Epithelial cell of prostate (primary cell): Measurements from ENCODE around the gene EPB41L2.

Source experiments
- DNase-seq: peaks from one replicate; pipeline ENCODE4 v3.0.0-alpha.2; 2011; ENCODE audit warnings: low read depth, low spot score
- H3K27ac ChIP-seq: fragments of 450-650 bp; 2 replicates; pipeline ENCODE4 v1.5.1; 2017; ENCODE audit warnings: mild to moderate bottlenecking

The EPB41L2 gene

DNA sequence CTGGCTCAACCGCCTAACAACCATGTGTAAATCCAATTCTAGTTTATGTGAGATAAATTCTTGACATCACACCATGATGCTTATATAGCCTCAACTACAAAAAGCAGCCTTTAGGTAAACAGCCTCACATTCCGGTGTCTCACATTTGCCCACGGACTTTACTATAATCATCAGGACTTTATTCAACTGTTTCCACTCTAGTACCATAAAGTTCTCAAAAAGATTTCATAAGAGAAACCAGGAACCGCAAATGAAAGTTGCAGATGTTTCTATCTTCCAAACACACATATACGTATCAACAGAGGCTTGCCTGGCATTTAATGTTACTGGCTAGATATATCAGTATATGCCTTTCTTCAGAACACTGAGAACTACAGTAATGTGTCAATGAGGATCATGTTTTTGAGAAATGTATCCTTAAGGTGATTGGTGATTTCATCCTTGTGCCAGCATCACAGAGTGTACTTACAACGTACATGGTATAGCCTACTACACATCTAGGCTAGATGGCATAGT is 80.0 kb downstream of the EPB41L2 start:
- DNase-seq, result no peak
- no peak overlapping the region for H3K27ac ChIP-seq

GRCh38 chr6:130982135-130982534 is 80.9 kb downstream of the EPB41L2 start:
- H3K27ac ChIP-seq, result no peak overlapping the region
- no peak for DNase-seq

DNA sequence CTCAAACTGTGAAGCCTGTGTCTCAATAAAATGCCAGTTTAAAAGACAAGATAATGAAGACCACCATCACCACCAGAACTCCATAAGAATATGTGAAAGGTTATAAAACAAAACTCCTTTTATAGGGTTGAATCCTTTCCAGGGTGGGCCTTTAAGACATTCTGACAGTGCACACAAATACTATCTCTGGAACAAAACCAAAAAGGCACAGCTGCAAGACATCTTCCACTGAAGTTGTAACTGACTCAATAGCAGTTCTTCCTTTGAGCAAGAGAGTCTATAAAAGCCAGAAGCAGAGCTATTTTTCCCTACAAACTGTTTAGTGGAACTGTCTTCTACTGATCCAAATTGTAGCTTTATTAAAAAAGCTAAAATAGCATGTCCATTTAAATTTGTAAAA is 81.6 kb downstream of the EPB41L2 start:
- H3K27ac ChIP-seq, result no peak overlapping the region
- no peak for DNase-seq

- H3K27ac ChIP-seq, result no peak overlapping the region
- no peak for DNase-seq
These were observed 82.6 kb downstream of the EPB41L2 start for GRCh38 chr6:130980310-130981032.

DNA sequence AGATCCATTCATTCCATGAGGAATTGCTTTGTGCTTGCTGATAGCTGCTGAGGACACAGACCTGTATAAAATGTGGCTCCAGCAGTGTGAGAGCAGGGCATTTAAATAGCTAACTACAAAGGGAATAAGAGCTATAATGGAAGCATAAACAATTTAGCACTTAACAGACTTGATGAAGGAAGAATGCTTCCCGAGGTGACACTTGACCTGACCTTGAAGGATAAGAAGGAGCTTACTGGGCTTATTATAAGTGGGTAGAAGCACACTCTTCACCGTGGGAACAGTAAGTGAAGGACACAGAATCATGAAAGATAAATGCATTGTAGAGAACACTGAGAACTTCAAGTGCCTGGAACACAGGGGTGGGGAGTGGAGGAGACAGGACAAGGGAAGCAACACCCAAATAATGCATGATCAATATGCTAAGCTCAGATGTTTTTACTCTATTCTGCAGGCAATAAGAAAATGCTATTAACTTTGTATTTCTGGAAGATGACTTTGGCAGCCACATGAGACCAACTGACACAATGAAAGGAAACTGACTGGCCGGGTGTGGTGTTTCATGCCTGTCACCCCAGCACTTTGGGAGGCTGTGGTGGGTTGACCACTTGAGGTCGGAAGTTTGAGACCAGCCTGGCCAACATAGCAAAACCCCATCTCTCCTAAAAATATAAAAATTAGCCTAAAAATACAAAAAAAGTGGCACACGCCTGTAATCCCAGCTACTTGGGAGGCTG is 84.2 kb downstream of the EPB41L2 start:
- no peak for DNase-seq
- no peak overlapping the region for H3K27ac ChIP-seq

- no peak for DNase-seq
- no peak overlapping the region for H3K27ac ChIP-seq
These were observed 84.9 kb downstream of the EPB41L2 start for GRCh38 chr6:130978180-130978579.

- DNase-seq, result no peak
- H3K27ac ChIP-seq, result no peak overlapping the region
These were observed 87.7 kb downstream of the EPB41L2 start for GRCh38 chr6:130975325-130975724.

GRCh38 chr6:130973521-130974277 is 89.3 kb downstream of the EPB41L2 start:
- no peak for DNase-seq
- H3K27ac ChIP-seq, result no peak overlapping the region

GRCh38 chr6:130971504-130971903 is 91.5 kb downstream of the EPB41L2 start:
- no peak overlapping the region for H3K27ac ChIP-seq

GRCh38 chr6:130970839-130971410 is 92.1 kb downstream of the EPB41L2 start:
- H3K27ac ChIP-seq, result no peak overlapping the region
- no peak for DNase-seq

More at GRCh38 chr6:130971504-130971903, 91.5 kb downstream of the EPB41L2 start:
- DNase-seq, result no peak

- no peak for DNase-seq
- H3K27ac ChIP-seq, result no peak overlapping the region
These were observed 93.1 kb downstream of the EPB41L2 start for GRCh38 chr6:130969791-130970491.

- no peak overlapping the region for H3K27ac ChIP-seq
- DNase-seq, result no peak
These were observed 93.9 kb downstream of the EPB41L2 start for GRCh38 chr6:130969166-130969565.

DNA sequence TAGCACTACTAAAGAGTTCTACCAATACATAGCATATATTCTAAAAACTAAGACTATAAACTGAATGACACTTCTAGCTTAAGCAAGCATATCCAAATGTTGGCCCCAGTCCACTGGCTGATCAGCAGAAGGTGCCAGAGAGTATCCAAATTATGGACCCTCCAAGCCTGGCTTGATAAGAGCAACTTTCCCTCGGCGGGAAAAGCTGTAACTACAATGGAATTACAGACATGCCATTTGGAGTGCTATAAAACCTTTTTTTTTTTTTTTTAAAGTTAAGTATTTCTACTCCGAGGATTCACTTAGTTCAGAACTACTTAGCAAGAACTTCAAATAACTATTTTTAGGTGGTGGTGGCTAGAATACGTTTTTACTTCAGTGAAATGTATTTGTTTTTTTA is 94.6 kb downstream of the EPB41L2 start:
- H3K27ac ChIP-seq, result no peak overlapping the region

DNA sequence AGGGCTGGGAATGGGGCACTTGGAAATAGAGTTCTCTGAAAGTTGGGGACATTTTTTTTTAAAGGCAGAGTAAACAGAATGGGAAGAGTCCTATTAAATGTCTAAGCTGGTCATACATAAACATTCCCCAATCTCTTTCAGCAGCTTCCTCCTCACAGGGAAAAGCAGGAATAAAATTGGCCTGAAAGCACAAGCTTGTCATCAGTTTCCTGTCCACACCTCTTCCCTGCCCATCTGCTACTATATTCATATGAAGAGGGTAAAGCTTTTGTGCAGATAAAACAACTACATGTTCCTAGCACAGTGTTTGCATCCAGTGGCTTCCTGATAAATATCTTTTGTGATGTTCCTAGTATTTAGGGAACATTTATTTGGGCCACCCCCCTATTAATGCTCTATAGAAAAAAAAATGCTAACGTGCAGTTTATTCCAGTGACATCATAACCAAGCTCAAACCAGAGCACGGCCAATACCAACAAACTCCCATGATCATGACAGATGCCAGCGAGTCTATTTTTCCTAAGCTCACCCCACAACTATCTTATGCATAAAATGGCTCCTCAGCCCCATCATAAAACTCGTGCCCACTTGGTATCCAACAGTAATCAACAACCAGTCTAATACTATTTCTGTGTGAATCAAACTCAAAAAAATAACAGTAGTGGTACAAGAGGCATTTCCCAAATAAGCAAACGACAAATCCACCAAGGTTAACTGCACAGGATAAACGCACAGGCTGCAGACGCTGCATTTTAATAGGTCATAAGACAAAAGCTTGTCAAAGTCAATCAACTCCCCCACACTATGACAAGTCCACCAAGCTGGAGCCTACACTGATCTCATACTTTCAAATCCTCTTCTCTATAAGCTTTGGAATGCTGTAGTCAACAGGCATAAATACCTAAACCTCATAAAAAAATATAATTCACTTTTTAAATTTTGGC is 95.3 kb downstream of the EPB41L2 start:
- no peak overlapping the region for H3K27ac ChIP-seq

More for the DNA sequence above, 94.6 kb downstream of the EPB41L2 start:
- no peak for DNase-seq

GRCh38 chr6:130966344-130966980 is 96.6 kb downstream of the EPB41L2 start:
- no peak overlapping the region for H3K27ac ChIP-seq
- no peak for DNase-seq

More for the DNA sequence above, 95.3 kb downstream of the EPB41L2 start:
- no peak for DNase-seq

- H3K27ac ChIP-seq, result no peak overlapping the region
- no peak for DNase-seq
These were observed 97.4 kb downstream of the EPB41L2 start for GRCh38 chr6:130965656-130966055.

DNA sequence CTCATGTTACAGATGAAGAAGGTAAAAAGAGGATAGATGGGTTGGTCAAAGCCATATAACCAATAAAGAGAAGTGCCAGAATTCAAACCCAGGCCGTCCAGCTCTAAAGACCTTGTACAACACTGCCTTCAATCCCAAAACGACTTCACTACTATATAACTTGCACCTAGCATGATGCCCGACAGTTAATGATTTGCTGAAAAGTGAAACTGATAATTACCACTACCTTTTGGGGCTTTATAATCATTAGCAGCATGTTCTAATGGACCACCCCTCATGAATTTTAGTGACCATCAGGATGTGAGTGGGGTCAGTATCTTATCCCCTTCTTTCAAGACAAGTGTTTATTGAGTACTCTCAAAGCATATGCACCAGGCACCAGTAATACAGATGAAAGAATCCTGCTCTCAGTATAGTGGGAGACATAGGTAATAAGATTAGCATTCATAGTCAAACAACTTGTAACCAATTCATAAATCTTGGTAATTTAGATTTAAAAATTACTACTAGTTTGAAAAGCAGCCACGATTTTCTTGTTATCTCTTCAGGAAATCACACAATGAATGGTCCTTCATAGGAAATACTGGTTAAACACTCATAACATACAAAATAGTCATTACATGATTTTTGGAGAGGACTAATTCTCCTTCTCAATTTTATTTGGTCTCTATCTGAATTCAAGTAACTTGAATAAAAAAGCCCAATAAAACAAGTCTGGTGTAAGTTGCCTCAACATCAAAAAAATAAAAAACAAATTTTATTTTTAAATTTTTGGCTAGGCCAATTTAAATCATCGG is 98.0 kb downstream of the EPB41L2 start:
- no peak for DNase-seq
- no peak overlapping the region for H3K27ac ChIP-seq
